K562 treated with DMSO at 1 percent for 12 hours (cell line): ENCODE results near the gene COPS2. TPM values are rescaled to one million over a fixed set of nuclear protein-coding genes. Genes with fewer than 3 reads are reported as not detected.

Experiments
- total RNA-seq: library from RNA; unstranded; fragments of 300-600 nt; gene quantifications from 2 replicates; pipeline ENCODE4 v1.2.3, GENCODE V29; 2022; ENCODE audit not compliant: insufficient read depth

COPS2 gene
- 21.4 and 67.9 TPM in 2 replicates for total RNA-seq

DNA sequence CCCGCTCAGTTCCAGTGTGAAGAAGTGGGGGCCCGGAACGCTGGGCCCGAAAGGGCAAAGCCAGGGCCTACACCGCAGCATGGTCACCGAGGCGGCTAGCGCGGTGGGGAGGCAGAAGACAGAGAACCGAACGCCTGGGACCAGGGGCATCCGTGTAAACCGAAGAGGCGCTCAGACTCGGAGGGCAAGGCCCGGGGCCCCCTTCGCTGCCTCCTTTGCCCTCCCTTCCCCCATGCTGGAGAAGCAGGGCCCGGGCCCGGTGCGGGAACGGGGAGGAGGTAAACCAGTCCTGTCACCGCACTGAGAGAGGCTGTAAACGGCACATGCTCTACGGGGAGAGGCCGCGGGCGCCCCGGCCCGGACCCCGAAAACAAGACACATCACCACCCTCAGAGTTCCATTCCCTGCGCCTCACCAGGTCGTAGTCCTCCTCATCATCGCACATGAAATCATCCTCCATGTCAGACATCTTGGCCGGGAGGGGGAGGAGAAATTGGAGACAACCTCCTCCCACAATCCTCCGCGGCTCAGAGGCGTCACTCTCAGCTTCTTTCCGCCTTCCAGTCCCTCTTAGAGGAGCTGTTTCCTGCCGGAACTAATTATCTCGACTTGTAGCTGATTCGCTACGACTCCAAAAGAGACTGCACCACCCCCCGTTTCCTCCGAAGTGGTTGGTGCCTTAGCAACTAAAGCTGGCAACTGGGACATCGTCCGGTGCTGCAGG, at the start of gene COPS2:
TSS of gene COPS2 (minus strand) at position 490 of the 724 bp plus-strand sequence. CDS start at position 469, 21 bp downstream.

DNA sequence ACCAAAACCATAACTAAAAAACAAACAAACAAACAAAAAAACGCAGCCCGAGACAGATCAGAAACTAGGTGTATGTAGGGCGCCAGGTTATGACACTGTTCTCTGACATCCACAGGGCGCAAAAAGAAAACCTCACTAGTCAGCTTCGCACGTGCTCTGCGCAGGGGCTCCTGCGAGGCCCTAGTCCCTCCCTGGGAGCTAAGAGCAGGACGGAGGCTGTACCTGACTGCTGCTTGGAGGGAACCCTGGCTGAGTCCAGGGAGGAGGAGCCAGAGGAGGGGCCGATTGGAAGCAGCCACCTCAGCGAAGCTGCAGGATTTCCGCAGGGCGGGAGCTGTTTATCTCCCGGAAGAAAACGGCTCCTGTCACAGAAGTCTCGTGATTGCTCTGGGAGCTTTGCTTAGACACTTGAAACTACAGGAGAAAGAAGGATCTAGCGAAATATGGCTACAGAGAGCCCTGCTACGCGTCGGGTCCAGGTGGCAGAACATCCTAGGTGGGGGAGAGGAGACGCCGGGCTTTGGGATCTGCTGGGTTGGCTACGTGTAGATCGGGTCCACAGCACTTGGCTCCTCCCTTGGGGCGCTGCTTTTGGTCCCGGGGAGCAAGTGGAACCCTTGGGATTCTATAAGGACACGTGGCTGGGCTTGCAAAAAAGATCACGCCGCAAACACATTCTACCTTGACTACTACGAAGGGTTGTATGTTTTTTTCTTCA, 14.6 kb upstream of the COPS2 start, which contains the start of gene GALK2:
TSS of gene GALK2 (plus strand) at position 368 of the 718 bp plus-strand sequence. CDS start at position 444, 76 bp downstream.

Other genes starting within 250 kb of the COPS2 start
- gene SHC4, start 191.7 kb downstream of the COPS2 start, total RNA-seq = 0.64 and 1.6 TPM in 2 replicates
- gene SECISBP2L, start 109.2 kb downstream of the COPS2 start, total RNA-seq = 3.0 and 9.7 TPM in 2 replicates
- 23.5 and 41.9 TPM in 2 replicates for gene GALK2, start 14.6 kb upstream of the COPS2 start, total RNA-seq